Erythroblast (primary cell): ENCODE data around the gene RNF144A.

Source experiments
- GATA1 ChIP-seq: IDR thresholded peaks from 2 replicates; pipeline ENCODE4 v1.6.1; 2011; ENCODE audit warnings: low read depth, mild to moderate bottlenecking, control low read depth, low read length, moderate library complexity
- POLR2A ChIP-seq: IDR thresholded peaks from 2 replicates; pipeline ENCODE4 v1.6.1; 2011; ENCODE audit warnings: mild to moderate bottlenecking, low read length

GRCh38 chr2:6986301-6986911 lies 69.2 kb downstream of the RNF144A start:
- no peak for TF ChIP-seq POLR2A
- TF ChIP-seq GATA1 = no peak
